Cerebellar cortex (tissue), 1 donor: ENCODE measurements around the gene TRPM4.
"Not testable (repeated sequence)": the region's sequence is repeated elsewhere in the genome, so short reads cannot be mapped to it uniquely, and the experiment has no call there.

Experiments used
- DNase-seq: peaks from one replicate; pipeline ENCODE4 v3.0.0-alpha.2; 2015; ENCODE audit warnings: low spot score

The TRPM4 gene

DNA sequence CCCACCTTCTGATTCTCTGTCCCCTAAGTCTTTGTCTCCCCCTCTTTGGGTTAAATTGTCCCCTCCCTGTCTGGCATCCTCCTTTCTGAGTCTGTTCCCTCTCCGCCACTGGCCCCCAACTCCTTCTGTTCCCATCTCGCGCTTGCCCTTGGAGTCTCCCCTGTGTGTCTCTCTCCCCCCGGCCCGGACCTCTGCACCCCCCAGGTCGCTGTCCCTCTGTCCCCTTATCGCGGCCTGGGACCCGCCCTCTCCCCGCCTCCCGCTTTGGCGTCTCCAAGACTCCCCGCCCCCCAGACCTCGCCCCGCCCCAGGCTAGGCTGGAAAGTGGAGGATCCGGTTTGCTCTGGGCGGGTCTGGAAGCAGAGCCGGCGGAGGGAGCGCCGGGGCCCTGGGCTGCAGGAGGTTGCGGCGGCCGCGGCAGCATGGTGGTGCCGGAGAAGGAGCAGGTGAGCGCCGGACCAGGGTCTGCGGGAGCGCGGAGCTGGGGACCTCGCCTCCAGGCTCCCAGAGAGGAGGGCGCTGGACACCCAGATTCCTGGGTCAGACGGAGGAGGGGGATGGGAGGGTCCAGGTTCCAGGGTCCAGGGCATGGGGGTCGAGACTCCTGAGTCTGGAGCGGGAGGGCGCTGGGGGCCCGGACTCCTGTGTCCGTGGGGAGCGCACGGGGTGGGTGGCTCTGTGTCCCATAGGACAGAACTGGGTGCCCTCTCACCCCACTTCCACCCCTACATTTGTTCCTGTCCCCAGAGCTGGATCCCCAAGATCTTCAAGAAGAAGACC, at the start of gene TRPM4:
TRPM4 (plus strand) TSS at position 348 of the 780 bp plus-strand sequence; CDS start at position 423, 75 bp downstream.
- peak; percentile 80 for DNase-seq

DNA sequence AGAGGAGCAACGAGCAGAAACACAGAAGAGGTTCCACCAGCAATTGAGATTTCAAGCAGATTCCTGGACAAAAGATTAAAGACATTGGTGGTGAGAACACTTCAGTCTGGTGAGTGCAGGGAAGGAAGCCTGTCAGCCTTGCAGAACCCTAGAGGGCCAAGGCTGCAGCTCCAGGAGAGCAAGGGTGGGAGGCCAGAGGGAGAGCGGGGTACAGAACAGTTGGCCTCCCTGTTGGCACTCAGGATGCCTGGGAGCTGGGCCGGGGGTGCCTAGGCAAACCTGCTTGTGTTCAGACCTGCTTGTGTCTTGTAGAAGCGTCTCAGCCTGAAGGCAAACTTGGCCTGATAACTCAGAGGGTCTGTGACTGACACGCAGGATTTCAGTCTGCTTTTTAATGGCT, 48.5 kb upstream of the TRPM4 start:
- DNase-seq, result no peak

DNA sequence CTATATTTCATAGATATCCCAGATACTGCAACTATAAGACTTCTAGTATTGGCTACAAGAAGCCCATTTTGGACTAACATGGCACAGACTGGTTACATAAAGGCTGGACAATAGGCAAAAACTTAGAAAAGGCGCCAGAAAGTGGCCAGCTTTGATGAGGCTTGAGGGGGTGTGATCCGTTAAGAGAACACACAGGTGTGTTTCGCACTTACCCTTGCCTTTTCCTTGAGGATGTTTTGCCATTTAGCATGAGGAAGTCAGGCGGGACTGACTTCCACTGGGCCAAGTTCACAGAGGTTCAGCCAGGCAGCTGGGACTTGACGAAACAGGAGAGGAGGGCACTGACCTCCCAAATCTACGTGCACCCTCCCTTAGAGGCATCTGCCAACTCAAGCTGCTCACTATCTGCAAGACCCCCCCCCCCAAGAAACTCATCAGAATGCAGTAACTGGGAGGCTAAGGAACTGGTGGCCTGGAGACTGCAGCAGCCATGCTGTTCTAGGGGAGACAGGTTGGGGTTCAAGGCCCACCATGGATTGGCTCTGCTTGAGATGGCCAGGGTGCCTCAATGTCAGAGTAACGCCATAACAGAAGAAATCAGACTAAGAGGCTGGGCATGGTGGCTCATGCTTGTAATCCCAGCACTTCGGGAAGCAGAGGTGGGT, 47.9 kb upstream of the TRPM4 start:
- DNase-seq, result no peak

DNA sequence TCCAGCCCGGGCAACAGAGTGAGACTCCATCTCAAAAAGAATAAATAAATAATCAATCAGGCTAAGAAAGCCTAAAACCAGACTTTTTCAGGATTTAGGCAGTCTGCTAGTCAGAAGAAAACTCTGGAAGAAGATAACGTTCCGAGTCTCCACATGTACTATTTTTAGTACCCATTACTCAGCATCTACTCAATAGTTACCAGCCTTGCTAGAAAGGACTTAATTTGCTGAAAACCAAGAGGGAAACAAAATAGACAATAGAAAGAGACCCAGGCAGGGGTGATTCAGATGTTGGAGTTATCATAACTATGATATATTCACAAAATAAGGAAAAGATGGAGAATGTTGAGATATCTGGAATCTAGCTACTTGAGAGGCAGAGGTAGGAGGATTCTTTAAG, 47.0 kb upstream of the TRPM4 start:
- DNase-seq, result no peak

- peak; percentile 28 for DNase-seq
These were observed 46.2 kb upstream of the TRPM4 start for GRCh38 chr19:49111218-49111998.

DNA sequence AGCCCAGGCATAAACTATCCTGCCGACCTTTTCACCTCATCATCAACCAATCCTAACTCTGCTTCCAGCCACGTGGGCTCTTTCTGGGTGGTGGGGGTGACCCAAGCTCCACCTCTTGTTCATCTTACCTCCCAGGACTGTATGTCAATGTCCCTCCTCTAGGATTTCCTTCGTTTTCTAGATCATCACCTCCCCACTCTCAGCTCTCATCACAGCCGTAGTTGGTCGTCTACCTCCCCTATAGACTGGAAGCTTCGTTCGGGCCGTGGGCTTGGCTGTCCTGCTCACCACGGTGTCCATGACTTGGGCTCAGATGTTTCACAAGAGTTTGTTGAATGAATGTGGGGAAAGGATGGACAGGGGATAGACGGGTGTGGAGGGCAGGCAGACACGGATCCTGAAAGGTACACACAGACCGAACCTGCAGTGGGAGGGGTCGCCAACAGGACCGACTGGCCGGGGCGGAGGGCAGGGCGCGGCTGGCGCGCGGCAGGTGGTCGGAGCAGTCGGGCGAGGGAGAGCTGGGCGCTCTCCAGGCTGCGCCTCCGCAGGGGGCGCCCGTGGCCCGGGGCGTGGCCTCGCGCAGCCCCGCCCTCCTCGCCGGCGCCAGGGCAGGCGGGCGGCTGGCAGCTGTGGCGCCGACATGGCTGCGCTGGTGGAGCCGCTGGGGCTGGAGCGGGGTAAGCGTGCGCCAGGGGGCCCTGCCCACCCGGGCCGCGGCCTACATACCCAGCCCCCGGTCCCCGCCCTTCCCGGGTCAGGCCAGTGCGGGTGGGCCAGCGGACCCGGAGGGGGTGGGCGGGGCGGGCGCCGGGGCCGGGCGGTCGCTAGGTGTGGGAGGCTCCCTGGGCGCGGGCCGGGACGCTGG, 43.6 kb upstream of the TRPM4 start, which contains the start of gene LIN7B:
LIN7B (plus strand) TSS at position 609 of the 868 bp plus-strand sequence; CDS start at position 644, 35 bp downstream.
- DNase-seq, result peak; percentile 72

DNA sequence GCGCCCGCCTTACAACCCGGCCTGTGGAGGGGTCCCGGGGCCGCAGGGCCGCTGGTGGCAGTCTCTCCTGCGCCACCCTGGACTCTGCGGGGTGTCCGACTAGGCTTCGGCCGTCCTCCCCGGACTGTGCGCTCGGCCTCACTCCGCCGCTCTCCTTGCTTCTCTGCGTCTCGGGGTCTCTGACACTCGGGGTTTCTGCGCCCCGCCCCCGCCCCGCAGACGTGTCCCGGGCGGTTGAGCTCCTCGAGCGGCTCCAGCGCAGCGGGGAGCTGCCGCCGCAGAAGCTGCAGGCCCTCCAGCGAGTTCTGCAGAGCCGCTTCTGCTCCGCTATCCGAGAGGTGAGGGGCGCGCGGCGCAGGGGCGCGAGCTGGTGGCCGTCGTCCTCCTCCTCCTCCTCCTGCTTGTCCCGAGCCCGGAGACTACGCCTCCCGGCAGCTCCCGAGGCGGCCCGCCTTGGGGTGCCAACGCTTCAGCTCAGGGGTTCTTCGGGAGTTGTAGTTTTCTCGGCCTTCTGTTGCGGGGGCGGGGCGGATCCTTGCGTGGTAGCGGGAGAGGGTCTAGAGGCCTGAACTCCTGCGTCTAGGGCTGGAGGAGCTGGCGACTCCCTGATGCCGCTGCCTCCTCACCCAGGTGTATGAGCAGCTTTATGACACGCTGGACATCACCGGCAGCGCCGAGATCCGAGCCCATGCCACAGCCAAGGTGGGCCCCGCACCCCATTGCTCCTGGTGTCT, 42.8 kb upstream of the TRPM4 start:
- DNase-seq, result peak; percentile 89

GRCh38 chr19:49116544-49116943, 41.0 kb upstream of the TRPM4 start:
- no peak for DNase-seq

DNA sequence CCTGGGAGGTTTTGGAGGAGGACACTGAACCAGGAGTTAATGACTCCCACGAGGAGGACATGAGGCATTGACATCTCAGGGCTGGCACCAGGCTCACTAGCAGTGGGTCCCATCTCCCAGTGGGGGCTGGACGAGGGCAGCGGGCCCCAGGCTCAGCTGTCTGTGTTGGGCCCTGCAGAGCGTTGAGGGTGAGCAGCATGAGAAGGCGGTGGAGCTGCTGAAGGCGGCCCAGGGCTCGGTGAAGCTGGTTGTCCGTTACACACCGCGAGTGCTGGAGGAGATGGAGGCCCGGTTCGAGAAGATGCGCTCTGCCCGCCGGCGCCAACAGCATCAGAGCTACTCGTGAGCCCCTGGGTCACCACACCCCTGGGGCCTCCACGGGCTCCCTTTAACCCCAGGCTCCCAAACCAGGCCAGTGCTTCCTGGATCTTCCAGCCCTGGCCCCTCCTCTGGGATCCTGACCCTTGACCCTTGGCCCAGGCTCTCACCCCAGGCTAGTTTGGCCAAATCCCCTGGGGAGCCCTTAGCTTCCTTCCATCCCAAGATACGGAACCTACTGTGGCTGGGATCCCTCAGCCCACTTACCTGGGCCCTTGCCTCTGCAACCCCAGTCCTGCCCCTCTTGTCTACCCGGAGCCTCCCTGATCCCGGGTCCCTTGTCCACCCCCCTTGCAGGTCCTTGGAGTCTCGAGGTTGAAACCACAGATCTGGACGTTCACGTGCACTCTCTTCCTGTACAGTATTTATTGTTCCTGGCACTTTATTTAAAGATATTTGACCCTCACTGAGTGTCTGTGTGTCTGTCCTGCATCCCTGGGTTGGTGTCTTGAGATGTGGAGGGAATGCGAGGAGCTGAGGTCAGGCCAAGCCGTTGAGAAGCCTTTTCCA, 39.7 kb upstream of the TRPM4 start:
- no peak for DNase-seq

DNA sequence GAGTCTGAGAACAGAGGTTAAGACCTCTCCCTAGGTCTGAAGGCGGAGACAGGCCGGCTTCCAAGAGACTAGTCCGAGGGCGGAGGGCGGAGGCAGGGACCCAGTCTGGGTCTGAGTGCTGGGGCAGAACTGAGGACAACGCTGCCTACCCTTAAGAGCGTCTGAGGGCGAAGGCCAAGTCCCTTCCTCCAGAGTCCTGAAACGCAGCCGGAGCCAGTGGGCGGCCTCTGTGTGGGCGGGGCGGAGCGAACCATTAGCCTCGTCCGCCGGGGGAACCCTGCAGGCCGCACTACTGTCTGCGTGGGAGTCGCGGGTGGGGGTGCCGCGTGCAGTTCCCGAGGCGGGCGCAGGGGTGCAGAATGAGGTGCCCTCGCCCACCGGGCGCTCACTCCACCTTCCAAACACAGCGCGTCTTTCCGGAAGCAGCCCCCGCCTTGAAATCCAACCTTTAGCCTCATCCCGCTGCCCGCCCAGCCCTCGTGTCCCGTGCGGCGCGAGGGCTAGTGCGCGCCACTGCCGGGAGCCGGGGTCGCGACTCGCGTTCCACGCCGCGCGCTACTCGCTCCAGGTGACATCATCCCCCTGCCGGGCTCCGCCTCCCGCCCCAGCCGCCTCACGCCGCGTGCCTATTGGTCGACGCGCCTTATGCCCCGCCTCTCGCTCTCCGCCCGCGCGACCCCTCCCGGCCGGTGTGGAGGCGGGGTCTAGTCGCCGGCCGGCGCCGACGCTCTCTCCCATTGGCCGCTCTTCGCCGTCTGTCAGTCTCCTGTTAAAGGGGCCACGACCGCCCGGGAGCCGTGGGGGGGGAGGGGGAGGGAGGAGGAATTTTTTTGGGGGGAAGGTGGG, 38.8 kb upstream of the TRPM4 start, which contains the start of gene C19orf73:
C19orf73 (minus strand) TSS at position 579 of the 846 bp plus-strand sequence; CDS start at position 458, 121 bp downstream.
- peak; percentile 97 for DNase-seq

- DNase-seq, result peak; percentile 47
These were observed 37.9 kb upstream of the TRPM4 start, which contains the start of gene PPFIA3 for GRCh38 chr19:49119411-49120324. Gene PPFIA3 (plus strand): TSS chr19:49119544. CDS start chr19:49127874, 8,330 bp downstream.

- no peak for DNase-seq
These were observed 37.3 kb upstream of the TRPM4 start for GRCh38 chr19:49120325-49120683.

DNA sequence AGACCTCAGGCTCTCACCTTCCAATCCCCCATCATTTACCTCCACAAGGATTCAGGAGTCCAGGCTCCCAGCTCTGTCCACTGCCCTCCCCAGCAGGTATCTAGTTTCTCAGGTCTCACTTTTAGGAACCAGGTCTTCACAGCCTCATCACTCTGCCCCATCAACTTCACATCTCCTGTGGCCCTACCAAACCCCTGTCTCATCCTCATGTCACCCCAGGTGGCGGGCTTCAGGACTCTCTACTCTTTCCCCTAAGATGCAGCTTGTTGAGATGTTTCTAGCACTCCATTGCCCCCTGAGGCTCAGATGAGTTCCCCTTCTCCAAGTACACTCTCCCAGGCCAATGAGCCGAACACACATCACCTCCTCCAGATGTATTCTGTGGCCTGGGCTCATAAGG, 36.7 kb upstream of the TRPM4 start:
- no peak for DNase-seq

GRCh38 chr19:49121841-49122240, 35.8 kb upstream of the TRPM4 start:
- DNase-seq, result not testable (repeated sequence)

- DNase-seq, result not testable (repeated sequence)
These were observed 34.3 kb upstream of the TRPM4 start for GRCh38 chr19:49123285-49123684.

DNA sequence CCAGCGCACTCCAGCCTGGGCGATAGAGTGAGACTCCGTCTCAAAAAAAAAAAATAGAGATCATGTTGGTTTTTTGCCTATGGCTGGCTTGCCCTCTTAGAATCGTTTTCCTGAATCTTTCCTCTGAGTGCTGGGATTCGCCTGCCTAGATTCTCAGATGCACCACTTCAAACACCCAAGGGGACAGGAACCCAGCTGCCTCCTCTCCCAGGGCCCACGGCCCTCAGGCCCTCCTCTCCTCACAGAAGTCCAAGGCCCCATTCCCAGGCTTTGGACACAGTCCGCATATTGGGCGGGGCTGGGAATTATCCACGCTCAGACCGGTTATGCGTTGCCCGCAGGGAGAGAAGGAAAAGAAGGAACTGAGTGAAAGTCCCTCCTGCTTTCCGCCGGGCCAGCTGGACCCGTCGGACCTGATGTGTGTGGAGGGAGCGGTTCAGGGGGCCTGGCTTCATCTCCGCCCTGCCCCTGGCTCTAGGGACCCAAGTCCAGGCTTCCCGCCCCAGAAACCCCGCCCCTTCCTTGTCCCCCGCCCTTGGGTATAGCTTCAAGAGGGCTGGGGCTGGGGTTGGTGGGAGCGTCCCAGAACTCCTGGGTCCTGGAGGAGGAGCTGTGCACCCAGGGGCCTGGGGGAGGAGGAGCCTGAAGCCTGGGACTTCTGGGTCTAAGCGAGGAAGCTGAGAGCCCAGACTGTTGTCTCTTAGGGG, 32.4 kb upstream of the TRPM4 start:
- DNase-seq, result peak; percentile 57

DNA sequence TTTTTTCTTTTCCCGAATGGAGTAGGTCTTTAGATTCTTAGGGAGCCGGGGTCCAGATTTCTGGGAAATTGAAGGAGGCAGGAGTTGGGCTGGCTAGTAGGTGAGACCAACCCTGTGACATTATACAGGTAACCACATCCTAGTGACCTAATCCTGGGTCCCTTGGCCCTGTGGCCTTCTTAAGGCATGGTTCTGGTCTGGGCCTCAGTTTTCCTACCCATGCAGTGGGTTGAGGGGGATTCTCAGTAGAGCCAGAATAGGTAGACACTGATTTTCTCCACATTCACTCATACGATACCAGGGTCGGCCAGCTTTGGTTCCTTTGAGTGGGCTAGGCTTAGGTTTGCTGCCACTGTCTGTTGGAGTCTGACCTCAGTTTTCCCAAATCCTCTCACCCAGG, 31.0 kb upstream of the TRPM4 start:
- no peak for DNase-seq
